ENCODE results near the gene RAI1.
A peak's percentile ranks its signal among the peaks of the same experiment; 100 is the strongest.

Gene RAI1

DNA sequence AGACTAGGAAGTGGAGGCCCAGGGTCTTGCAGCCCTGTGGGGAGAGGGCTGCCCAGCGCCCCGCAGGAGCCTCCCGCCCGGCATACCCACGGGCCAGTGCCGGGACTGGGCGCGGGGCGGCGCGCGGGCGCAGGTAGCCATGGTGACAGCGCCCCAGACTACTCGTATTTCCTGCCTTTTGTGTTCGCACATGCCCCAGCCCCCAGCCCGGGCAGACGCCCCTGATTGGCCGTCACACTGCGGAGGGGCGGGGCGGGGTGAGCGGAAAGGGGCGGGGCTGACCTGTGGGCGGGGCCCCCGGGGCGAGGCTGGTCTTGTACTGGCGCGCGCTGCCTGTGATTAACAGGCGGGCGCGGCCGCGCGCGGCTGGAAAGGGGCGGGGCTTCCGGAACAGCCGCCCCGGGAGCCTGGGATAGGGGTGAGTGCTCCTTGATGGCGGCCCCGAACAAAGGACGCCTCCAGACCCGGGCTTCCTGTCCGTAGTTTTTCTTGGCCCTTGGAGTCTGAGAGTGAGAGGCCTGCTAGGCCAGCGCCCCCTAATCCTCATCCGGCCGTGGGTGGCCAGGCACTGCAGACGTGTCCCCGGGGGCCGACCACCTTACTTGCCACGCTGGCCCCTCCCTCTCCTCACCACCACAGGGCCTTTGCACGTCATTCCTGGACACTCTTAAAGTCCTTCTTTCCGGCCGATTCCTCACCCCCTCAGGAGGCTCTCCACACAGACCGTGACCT is 71.0 kb downstream of the RAI1 start:
- DNase-seq: peak; percentile 98

DNA sequence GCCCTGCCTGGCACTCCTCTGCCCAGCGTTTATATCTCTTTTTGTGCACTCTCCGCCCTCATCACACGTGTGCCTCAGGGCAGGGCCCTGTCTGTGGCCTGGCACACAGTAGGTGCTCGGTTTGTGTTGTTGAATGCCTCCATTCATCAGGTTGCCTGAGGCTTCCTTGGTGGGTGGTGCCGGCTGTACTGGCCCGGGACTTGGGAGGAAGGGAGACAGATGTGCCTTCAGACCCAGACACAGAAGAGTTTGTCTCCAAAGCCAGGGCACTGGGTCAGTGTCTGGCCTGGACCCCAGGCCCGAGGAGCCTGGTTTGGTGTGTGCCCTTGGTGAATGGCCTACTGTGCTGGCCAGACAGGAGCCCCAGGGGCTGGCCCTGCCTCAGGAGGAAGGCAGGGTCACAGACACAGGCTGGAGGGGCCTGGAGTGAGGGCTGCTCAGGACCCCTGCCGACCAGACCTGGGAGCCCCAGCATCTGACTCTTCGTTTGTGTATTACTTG is 71.6 kb downstream of the RAI1 start:
- DNase-seq: peak; percentile 61

GRCh38 chr17:17754719-17755686 is 73.7 kb downstream of the RAI1 start:
- no peak for DNase-seq

GRCh38 chr17:17755715-17756114 is 74.5 kb downstream of the RAI1 start:
- no peak for DNase-seq

DNA sequence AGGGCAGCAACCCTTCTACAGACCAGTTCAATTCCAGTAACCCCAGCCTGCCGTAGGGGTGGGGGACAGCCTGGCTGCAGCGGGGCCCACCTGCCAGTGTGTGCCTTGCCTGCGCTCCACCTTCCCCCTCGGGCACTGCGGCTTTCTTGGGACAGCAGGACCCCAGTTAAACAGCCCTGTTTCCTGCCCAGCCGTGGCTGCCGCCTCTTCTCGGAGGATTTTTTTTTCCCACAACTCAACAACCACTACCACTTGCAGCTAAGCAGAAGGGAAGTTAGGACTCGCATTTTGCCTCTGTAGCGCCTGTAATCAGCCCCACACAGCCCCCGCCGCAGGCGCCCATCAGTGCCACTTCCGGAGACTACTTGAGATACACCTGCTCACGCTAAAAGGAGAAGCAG is 76.1 kb downstream of the RAI1 start:
- DNase-seq: no peak

DNA sequence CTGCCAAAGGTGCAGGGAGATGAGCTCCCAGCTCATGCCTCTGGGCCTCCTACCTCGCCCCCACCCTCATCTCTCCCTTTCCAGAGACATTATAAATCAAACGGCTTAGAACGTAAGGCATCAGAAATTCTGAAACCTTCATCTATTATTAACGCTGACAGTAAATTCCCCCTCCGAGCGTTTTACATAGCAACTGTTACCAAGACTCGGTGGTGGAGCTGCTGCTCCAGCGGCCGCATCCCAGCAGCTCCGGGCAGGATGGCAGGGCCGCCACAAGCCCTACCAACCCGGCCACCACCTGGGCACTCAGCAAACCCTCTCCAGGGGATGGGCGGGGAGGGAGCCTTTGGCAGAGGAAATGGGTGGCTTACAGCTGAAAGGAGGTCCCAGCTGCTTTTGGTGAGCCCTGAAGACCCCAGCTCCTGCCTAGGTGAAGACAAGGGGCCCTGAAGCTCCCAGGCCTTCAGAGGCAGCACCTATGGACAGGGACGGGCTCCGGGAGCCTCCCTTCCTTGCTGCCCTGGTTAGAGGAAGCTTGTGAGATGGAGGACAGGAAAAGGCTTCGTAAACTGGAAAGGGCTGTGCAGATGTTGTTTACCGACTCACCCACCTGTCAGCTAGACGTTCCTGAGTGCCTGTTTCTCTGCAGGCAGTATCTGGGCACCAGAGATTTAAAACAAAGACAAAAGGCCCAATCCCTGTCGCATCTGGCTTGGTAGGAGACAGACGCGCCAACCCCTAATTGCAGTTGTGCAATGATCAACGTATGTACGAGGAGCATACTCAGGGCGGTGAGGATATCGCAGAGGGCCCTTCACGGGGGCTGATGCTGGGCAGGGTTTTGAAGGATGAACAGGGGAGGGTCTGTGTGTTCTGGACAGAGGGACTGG is 76.9 kb downstream of the RAI1 start:
- no peak for DNase-seq

- no peak for DNase-seq
These were observed 77.8 kb downstream of the RAI1 start for GRCh38 chr17:17758941-17759563.

DNA sequence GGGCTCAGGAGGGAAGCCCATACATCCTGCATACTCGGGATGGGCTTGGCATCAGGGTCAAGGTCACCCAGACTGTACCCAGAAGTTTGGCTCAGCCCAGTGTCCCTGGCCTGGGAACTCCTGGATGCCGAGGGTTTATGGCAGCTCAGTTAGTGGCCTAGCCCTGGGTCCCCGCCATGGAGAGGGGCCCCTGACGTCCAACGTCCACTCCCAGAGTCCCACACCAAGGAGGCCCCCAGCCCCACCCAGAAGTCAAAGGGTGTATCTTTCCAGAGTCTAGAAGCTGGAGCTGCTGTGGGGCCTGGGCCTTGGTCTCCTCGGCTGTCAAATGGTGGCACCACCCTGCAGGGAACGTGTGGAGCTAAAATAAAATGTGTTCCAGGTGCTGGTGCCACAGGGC is 79.1 kb downstream of the RAI1 start:
- no peak for DNase-seq

- no peak for DNase-seq
These were observed 79.8 kb downstream of the RAI1 start for GRCh38 chr17:17760872-17761550.

DNA sequence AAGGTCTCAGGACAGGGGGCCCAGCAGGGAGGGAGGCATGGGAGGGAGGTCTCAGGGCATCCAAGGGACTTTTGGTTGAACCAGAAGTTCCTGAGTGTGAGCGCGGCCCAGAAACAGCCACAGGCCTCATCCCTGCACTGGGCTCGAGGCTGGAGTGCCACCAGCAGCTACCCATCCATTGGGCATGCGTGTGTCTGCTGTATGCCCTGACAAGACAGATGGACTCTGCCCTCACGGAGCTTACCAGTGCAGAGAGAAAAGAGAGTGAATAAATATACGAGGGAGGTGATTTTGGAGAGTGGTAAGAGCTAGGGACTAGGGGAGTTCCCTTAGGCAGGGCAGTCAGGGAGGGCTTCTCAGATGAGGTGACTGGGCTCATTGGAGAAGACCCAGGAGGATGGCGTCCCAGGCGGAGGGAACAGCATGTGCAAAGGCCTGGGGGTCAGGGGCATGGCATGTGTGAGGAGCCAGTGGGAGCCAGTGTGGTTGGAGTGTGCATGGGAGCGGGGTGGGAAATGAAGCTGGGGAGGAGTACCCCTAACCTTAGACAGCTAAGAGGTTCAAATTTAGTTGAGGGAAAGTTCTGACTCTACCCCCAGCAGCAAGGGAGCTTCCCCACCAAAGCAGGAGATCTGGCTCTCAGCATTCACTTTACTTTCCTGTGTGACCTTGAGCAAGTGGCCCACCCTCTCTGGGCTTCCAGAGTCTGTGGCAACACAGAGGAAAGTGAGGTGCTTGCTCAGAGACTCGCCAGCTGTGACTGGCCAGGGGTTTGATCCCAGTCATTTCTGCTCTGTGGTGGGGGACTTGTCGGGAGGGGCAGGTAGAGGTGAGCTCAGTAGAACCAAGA is 80.9 kb downstream of the RAI1 start:
- no peak for DNase-seq

DNA sequence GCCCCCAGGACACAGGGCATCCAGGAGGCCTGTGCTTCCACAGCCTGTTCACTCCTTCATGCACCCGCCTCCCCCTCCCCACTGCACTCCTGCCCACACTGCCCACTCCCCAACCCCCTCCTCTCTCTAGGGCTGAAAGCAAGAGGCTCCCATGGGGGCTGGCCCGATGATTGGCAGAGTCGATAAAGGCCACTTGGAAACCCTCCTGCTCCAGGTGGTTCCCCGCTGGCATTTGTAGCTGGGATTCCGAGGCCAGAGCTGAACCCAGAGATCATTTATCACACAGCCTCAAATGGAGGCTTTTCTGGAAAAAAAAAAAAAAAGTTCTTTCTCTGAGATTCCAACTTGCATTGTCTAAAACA is 81.5 kb downstream of the RAI1 start:
- no peak for DNase-seq

DNA sequence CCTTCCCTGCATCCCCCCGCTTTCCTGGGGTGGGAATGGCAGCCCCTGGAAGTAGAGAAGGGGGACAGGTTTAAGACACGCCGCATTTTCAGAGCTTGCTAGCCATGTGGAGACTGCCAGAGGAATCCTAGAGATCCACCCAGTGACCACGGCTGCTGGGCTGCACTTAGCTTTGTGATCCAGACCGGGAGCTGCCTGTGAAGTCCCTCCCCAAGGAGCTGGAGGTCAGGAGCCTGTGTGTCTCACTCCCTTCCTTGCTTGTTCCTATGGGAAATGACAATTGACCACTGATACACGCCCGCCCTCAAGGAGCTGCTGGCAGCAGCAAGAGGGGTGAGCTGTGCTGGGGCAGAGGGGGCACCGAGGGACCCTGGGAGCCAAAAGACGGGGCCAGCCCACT is 81.9 kb downstream of the RAI1 start:
- DNase-seq: no peak

- DNase-seq: no peak
These were observed 82.5 kb downstream of the RAI1 start for GRCh38 chr17:17763734-17764133.

DNA sequence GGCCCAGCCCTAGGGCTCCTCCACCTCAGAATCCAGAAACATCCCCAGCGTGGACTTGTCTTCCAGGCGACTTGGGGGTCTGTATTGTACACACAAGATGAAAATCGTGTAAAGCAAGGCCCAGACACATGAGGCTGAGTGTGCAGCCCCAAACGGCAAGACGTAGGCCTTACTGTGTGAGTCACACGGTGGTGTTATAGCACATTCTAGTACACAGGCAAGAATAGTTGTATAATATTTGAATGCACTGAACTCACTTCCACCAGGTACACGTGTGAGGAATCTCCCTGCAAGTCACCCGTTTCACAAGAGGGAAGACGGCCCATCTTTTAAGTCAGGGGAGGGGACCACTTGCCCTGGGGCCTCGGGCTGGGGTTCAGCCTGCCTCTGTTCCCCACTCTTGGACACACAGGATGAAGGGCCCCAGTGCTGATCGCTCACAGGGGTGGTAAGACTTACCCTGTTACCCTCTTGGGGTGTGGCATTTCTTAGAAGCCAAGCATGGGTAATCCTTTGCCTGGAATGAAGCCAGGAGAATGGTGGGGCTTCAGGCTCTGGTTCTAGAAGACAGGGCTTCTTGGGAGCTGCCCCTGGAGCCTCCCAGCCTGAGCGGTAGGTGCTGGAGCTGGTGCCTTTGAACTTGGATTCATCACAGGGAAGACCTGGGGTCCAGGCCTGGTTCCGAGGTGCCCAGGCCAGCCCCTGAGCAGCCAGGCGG is 84.3 kb downstream of the RAI1 start:
- no peak for DNase-seq

DNA sequence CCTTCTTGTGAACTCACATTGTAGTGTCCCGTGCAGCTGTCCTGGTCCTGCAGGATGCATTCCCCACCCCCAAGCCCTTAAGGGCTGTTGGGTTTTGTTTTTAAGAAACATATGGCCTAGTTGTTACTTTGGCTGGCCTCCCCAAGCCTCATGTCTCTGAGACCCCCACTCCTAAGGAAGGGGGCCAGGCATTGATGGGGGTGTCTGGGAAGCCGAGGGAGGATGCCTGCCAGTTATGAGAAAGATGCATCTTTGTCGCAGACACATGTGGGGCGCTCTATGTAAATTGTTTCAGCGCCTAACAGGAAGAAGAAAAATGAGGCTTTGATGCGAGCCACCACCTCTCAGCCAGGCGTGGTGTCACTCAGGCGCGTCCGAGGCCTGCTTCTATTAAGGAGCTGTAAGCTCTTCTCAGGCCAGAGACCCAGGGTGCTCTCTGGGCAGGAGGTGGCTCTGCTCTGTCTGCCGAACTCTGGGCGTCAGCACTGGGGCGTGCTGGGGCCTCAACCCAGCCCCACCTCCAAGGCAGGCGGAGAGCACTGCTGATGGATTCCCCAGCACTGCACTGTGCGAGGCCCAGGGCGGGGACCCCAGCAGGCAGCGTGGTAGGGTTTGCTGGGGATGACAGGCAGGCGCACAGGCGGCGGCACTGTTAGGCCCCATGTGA is 85.0 kb downstream of the RAI1 start:
- DNase-seq: peak; percentile 71

DNA sequence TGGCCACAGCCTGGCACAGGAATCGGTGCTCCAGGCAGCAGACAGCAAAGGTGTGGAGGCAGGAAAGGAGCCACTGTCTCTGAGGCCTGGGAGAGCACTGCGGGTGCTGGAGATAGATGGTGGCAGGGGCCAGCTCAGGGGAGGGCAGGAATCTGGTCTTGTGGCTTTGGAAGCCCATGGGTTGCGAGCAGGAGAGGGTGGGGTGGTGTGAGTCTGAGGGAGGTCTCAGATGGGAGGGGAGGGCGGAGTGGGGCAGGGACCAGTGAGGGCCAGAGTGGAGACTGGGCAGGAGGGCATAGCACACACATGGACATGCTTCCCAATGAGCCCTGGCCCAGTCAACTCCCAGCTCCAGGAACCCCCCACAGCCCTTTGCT is 85.5 kb downstream of the RAI1 start:
- DNase-seq: no peak

DNA sequence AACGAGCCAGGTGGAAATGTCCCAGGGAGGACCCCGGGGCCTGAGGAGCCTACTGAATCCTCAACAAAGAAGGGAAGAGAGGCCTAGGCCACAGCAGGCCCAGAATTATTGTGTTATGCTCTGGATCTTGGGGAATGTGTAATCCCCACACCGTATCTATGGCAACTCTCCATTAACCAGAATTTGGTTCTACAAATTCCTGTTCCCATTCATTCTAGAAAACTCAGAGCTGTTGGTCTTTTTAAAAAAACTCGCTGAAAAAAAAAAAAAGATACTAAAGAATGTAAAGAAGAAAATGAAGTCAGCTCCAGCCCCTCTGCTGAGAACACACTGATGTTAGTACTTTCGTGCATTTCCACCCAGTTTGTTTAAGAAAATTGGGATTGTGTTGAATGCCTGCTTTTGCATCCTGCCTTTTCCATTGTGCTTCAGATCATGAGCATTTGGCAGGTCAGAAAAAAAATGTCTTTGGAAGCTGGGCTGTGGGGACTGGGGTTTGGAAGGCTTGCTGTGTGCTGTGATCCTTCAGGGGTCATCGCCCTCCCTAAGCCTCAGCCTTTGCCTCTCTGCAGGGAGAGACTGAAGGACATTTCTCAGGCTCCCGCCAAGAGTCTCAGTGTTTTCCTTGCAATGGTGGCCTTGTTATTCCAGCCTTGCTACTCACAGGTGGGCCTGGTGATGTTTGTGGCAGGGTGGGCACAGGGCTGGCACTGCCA is 86.1 kb downstream of the RAI1 start:
- DNase-seq: no peak

- no peak for DNase-seq
These were observed 86.7 kb downstream of the RAI1 start for GRCh38 chr17:17767887-17768418.

Measured in left hindlimb (tissue), 1 donor.